ENCODE data around the gene SLC25A14. TPM values are rescaled to one million over a fixed set of nuclear protein-coding genes. Genes with fewer than 3 reads are reported as not detected.

Gene SLC25A14
- total and polyA plus RNA-seq, 2 of the 8 experiments (the other 6 are each of a cell fraction or from before 2014, with no cell fraction given) = 9.3 to 14.2 TPM

DNA sequence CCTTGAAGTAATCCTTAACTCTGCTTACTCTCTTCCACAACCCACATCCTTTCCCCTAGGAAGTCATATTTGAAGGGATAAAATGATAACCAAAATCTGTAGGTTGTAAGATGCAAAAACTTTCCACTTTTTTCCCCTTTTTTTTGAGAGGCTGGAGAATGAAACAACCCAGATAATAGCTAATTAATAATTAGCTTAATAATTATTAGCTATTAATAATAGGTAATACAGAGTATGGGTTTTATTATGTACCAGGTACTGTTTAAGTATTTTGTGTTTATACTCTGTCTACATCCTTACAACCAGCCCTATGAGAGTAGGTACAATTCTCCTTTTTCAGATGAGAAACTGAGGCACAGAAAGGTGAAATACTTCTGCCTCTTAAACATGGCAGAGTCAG is 36.4 kb downstream of the SLC25A14 start (continued):
- no peak for TF ChIP-seq CHD1 (IDR thresholded peaks at IDR 0.05; ENCODE audit: low read depth, low read length)
